ENCODE results near the gene CORO1C. TPM values are rescaled to one million over a fixed set of nuclear protein-coding genes. Genes with fewer than 3 reads are reported as not detected.

The CORO1C gene
- total RNA-seq, 1 donor from 2014 or later, result 171 TPM

DNA sequence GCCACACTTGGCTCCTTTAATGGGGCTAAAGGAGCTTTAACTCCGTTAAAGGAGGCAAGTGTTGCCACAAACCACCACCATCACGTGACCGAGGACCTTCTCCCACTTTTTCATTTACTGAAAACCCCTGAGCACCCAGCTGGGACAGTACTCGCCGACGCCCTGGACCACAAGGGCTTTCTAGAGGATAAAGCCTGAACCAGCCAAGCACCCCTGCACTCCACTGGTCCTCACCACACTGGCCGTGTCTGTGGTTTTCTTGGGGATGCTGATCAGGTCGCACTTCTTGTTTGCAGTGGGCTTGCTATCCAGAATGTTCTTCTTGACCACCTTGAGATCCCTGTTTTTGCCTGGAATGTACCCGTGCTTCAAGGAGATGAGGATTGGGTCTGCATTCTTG is 82.9 kb downstream of the CORO1C start:
- DNase-seq (ENCODE audit: low read depth, low spot score), result no peak
- H3K4me1 Mint-ChIP-seq, result peaks cover 3% of the 10 kb centered on the region
- TF ChIP-seq, protein P1, sequence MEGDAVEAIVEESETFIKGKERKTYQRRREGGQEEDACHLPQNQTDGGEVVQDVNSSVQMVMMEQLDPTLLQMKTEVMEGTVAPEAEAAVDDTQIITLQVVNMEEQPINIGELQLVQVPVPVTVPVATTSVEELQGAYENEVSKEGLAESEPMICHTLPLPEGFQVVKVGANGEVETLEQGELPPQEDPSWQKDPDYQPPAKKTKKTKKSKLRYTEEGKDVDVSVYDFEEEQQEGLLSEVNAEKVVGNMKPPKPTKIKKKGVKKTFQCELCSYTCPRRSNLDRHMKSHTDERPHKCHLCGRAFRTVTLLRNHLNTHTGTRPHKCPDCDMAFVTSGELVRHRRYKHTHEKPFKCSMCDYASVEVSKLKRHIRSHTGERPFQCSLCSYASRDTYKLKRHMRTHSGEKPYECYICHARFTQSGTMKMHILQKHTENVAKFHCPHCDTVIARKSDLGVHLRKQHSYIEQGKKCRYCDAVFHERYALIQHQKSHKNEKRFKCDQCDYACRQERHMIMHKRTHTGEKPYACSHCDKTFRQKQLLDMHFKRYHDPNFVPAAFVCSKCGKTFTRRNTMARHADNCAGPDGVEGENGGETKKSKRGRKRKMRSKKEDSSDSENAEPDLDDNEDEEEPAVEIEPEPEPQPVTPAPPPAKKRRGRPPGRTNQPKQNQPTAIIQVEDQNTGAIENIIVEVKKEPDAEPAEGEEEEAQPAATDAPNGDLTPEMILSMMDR (conservative IDR thresholded peaks at IDR 0.05), result no peak
- H3K36me3 Mint-ChIP-seq (ENCODE audit: low read depth), result peaks cover 12% of the 10 kb centered on the region
- no peak overlapping the region for H3K4me3 Mint-ChIP-seq
- no peaks in the 10 kb centered on the region for H3K27me3 Mint-ChIP-seq (ENCODE audit: low read depth)
- H3K9me3 Mint-ChIP-seq, result no peaks in the 10 kb centered on the region
- H3K27ac Mint-ChIP-seq (ENCODE audit: unreplicated experiment), result no peak overlapping the region

DNA sequence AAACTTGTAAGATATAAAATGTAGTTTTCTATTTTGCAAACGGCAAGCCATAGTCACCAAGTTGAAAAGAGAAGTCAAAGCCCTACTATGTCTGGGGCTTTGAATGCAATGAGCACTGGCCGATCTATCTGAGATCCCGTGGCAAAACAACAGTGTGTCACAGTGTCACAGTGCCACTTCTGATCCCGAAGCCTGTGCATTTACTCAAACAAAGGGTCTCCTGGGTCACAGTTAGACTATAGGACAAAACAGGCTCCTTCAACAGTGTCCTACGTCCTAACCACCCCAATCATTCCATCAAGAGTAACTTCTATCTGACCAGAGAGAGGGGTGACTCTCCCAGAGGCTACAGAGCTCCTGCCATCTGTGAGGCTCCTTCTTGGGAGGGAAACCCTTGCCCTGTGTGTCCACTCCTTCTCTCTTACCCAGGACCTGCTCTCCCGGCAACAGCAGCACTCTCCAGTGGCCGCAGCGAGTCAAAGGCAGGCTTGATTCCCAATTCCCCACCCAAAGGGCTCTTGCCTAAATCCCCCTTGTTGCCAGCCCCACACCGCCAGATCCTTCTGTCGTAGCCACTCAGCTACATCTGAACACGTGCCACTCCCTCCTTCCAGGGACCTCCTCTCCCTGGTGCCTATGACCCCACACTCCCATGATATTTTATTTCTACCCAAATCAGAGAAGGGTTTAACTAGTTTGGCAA is 83.6 kb downstream of the CORO1C start:
- H3K27ac Mint-ChIP-seq (ENCODE audit: unreplicated experiment), result peak overlapping the region; percentile 10

DNA sequence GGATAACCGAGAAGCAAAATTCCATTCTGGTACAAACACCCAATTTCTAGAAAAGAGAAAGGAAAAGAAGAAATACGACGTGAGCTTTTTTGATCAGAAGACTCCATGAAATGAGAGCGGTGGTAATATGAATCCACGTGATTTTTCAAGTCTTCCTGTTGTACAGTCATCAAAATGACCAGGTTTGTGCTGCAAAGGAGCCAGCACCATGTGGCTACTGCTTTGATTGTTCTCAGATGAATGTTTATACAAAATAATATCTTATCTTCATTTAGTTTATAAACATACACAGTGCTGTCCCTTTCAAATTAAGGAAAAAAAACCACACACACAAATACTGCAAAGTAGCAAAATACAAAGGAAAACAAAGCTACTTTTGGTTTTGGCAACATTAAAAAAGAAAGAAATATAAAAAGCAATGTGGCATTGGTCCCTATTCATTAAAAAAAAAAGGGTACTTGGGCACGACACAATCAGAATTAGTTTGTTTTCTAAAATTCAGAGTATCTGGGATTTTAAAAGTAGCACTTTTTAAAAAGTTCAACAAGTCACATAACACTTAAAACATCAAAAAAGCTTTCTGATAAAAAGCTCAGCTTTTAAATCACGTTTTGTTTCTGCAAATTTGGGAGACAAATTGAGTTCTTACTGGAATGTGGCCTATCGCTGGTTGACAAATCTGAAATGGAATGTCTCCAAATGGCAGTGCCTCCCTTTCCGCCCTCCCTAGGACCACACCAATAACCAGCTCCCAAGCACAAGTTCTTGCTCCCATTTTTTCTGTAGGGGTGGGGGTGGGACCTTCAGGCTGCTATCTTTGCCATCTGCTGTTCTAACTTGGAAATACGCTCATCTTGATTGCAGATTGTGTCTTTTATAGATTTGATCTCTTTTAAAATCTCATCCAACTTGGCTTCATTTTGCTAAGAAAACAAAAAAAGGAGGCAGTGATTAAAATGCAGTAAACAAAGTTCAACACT is 84.4 kb downstream of the CORO1C start:
- no peak overlapping the region for H3K4me3 Mint-ChIP-seq
- no peak for DNase-seq (ENCODE audit: low read depth, low spot score)
- TF ChIP-seq, protein P1 (conservative IDR thresholded peaks at IDR 0.05), result no peak
- peaks cover 12% of the 10 kb centered on the region for H3K36me3 Mint-ChIP-seq (ENCODE audit: low read depth)
- peak overlapping the region; percentile 10 for H3K27ac Mint-ChIP-seq (ENCODE audit: unreplicated experiment)
- no peaks in the 10 kb centered on the region for H3K27me3 Mint-ChIP-seq (ENCODE audit: low read depth)
- H3K4me1 Mint-ChIP-seq, result peaks cover 8% of the 10 kb centered on the region
- H3K9me3 Mint-ChIP-seq, result no peaks in the 10 kb centered on the region

More for the DNA sequence above, 83.6 kb downstream of the CORO1C start:
- Mint-ChIP-seq H3K36me3 (ENCODE audit: low read depth) (peaks cover 12% of the 10 kb centered on the region), H3K4me3 (no peak overlapping the region), H3K9me3 (no peaks in the 10 kb centered on the region), H3K27me3 (ENCODE audit: low read depth) (no peaks in the 10 kb centered on the region), H3K4me1 (peaks cover 3% of the 10 kb centered on the region)
- TF ChIP-seq, protein P1 (conservative IDR thresholded peaks at IDR 0.05), result no peak
- DNase-seq (ENCODE audit: low read depth, low spot score), result no peak

DNA sequence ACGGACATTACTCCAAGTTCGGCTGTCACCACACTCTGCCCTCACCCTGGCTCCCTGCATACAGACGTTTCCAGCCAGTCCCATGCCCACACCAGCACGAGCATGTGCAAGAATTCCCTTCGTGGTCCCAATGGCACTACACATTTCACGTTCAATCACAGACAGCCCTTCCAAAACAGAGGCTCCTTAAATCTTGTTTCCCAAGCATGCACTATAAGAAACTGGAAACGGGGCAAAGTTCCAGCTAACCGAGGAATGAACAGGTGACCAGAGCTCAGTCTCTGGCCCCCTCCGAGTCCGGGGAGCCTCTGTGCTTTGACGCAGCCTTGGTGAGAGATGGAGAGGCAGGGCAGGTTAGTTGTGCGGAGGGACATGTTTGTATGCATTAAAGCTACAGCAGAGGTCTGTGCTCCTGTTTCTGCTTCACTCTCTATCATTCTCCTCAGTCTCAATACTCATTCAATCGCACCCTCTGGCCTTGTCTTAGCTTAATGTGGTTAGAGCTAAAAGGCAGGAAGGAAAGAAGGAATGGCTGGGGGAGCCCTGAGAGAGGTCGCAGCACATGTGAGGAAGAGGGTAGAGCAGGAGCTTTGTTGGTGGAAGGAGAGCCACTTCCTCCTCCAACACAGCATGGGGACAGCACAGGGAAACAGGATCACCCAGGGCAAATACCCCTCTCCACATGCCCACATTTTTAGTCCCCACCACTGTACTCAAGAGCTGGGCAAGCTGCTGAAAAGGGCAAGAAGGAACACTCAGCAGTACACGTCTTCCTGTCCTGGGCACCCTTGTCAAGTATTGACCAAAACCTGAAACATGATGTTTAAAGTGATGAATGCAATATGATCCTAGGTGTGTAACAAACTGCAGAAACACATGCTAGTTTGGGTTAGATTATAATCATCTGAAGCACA is 85.4 kb downstream of the CORO1C start:
- Mint-ChIP-seq H3K27ac (ENCODE audit: unreplicated experiment) (peak overlapping the region; percentile 82), H3K4me1 (peaks cover 14% of the 10 kb centered on the region), H3K36me3 (ENCODE audit: low read depth) (peaks cover 12% of the 10 kb centered on the region), H3K9me3 (no peaks in the 10 kb centered on the region), H3K4me3 (no peak overlapping the region), H3K27me3 (ENCODE audit: low read depth) (no peaks in the 10 kb centered on the region)
- TF ChIP-seq, protein P1 (conservative IDR thresholded peaks at IDR 0.05), result no peak
- no peak for DNase-seq (ENCODE audit: low read depth, low spot score)

DNA sequence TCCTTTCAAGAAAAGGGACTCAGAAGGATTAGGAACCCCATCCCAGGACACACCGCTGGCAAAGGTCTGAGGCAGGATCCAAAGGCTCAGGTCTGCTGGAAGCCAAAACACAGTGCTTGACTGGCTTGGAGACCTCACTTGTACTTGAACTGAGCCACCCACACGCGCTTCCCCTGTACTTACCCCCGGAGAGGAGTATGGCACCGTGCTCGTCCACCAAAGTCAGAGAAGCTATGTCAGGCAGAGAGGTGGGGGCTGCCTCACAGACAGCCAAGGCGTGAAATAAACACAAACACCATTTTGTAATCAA is 86.6 kb downstream of the CORO1C start:
- H3K4me3 Mint-ChIP-seq, result no peak overlapping the region
- no peak overlapping the region for H3K27ac Mint-ChIP-seq (ENCODE audit: unreplicated experiment)
- peaks cover 12% of the 10 kb centered on the region for H3K36me3 Mint-ChIP-seq (ENCODE audit: low read depth)
- TF ChIP-seq, protein P1 (conservative IDR thresholded peaks at IDR 0.05), result no peak
- no peaks in the 10 kb centered on the region for H3K9me3 Mint-ChIP-seq
- DNase-seq (ENCODE audit: low read depth, low spot score), result no peak
- peaks cover 23% of the 10 kb centered on the region for H3K4me1 Mint-ChIP-seq
- H3K27me3 Mint-ChIP-seq (ENCODE audit: low read depth), result no peaks in the 10 kb centered on the region

All from neural crest cell (in vitro differentiated cells).